GM21528 (cell line): ENCODE results near the gene ZNF205.
"Not testable (repeated sequence)": the region's sequence is repeated elsewhere in the genome, so short reads cannot be mapped to it uniquely, and the experiment has no call there.

Experiments
- ATAC-seq: cut with Tn5 transposase; IDR thresholded peaks from one replicate; pipeline ENCODE4 v1.9.1; 2021; ENCODE audit warnings: mild to moderate bottlenecking, moderate library complexity; ENCODE audit not compliant: unreplicated experiment, low FRiP score

The ZNF205 gene

GRCh38 chr16:3112058-3112880, at the start of gene ZNF205:
TSS of gene ZNF205 (plus strand) at chr16:3112586. CDS start at chr16:3113431, 845 bp downstream.
- no peak for ATAC-seq

- no peak for ATAC-seq
Observed at GRCh38 chr16:3063625-3064386, 48.6 kb upstream of the ZNF205 start.

GRCh38 chr16:3065069-3065741, 47.2 kb upstream of the ZNF205 start, which contains the start of gene IL32:
TSS of gene IL32 (plus strand) at chr16:3065640. CDS start at chr16:3065812, 172 bp downstream.
- ATAC-seq: no peak

GRCh38 chr16:3065742-3066439, 46.5 kb upstream of the ZNF205 start:
- no peak for ATAC-seq

GRCh38 chr16:3066440-3066748, 46.0 kb upstream of the ZNF205 start:
- ATAC-seq: no peak

- no peak for ATAC-seq
Observed at GRCh38 chr16:3068487-3068886, 43.9 kb upstream of the ZNF205 start.

- ATAC-seq: not testable (repeated sequence)
Observed at GRCh38 chr16:3069146-3069545, 43.2 kb upstream of the ZNF205 start.

GRCh38 chr16:3070608-3071111, 41.7 kb upstream of the ZNF205 start:
- ATAC-seq: no peak

GRCh38 chr16:3071655-3072054, 40.7 kb upstream of the ZNF205 start:
- ATAC-seq: no peak

- ATAC-seq: not testable (repeated sequence)
Observed at GRCh38 chr16:3072148-3072547, 40.2 kb upstream of the ZNF205 start.

GRCh38 chr16:3072576-3073263, 39.7 kb upstream of the ZNF205 start:
- not testable (repeated sequence) for ATAC-seq

GRCh38 chr16:3073448-3073847, 38.9 kb upstream of the ZNF205 start:
- no peak for ATAC-seq

GRCh38 chr16:3074860-3075522, 37.4 kb upstream of the ZNF205 start:
- no peak for ATAC-seq

- ATAC-seq: no peak
Observed at GRCh38 chr16:3075523-3075915, 36.9 kb upstream of the ZNF205 start.

- ATAC-seq: not testable (repeated sequence)
Observed at GRCh38 chr16:3075946-3076345, 36.4 kb upstream of the ZNF205 start.

- no peak for ATAC-seq
Observed at GRCh38 chr16:3076577-3076976, 35.8 kb upstream of the ZNF205 start.

GRCh38 chr16:3080024-3080423, 32.4 kb upstream of the ZNF205 start:
- no peak for ATAC-seq

- ATAC-seq: not testable (repeated sequence)
Observed at GRCh38 chr16:3081957-3082356, 30.4 kb upstream of the ZNF205 start.

GRCh38 chr16:3083408-3083807, 29.0 kb upstream of the ZNF205 start:
- ATAC-seq: not testable (repeated sequence)
